ENCODE results near the gene SLC26A8.

The SLC26A8 gene

GRCh38 chr6:35969646-35970045 is 54.8 kb downstream of the SLC26A8 start:
- Histone ChIP-seq H3K79me2 (ENCODE audit: insufficient read depth, low read length) (no peaks in the 10 kb centered on the region), H3K27me3 (ENCODE audit: insufficient read depth, low read length, poor library complexity) (peaks cover 2% of the 10 kb centered on the region), H4K20me1 (ENCODE audit: insufficient read depth, low read length) (no peaks in the 10 kb centered on the region), H2AFZ (ENCODE audit: low read depth, low read length) (no peak overlapping the region), H3K36me3 (ENCODE audit: insufficient read depth, low read length) (no peaks in the 10 kb centered on the region), H3K4me3 (ENCODE audit: low read depth in 1 of 2, low read length in 2 of 2) (no peak overlapping the region), H3K9me3 (ENCODE audit: insufficient read depth, low read length, severe bottlenecking) (no peaks in the 10 kb centered on the region), H3K27ac (ENCODE audit: low read length) (no peak overlapping the region), H3K4me1 (ENCODE audit: insufficient read depth, low read length) (no peaks in the 10 kb centered on the region), H3K4me2 (ENCODE audit: insufficient read depth, low read length) (no peak overlapping the region), H3K9ac (ENCODE audit: low read depth, low read length) (no peak overlapping the region)
- ATAC-seq (ENCODE audit: insufficient read depth, low read depth) = no peak
- DNase-seq = no peak
- no peak for TF ChIP-seq CTCF (IDR thresholded peaks at IDR 0.05; ENCODE audit: borderline replicate concordance, extremely low read depth, low read length, poor library complexity, severe bottlenecking)
- TF ChIP-seq EZH2 (IDR thresholded peaks at IDR 0.05; ENCODE audit: borderline replicate concordance, low read depth, low read length, severe bottlenecking) = no peak

GRCh38 chr6:35968821-35969220 is 55.6 kb downstream of the SLC26A8 start:
- Histone ChIP-seq H3K36me3 (ENCODE audit: insufficient read depth, low read length) (no peaks in the 10 kb centered on the region), H3K79me2 (ENCODE audit: insufficient read depth, low read length) (no peaks in the 10 kb centered on the region), H2AFZ (ENCODE audit: low read depth, low read length) (no peak overlapping the region), H3K27me3 (ENCODE audit: insufficient read depth, low read length, poor library complexity) (peaks cover 2% of the 10 kb centered on the region), H3K27ac (ENCODE audit: low read length) (no peak overlapping the region), H3K4me2 (ENCODE audit: insufficient read depth, low read length) (no peak overlapping the region), H3K4me3 (ENCODE audit: low read depth in 1 of 2, low read length in 2 of 2) (no peak overlapping the region), H3K9ac (ENCODE audit: low read depth, low read length) (no peak overlapping the region), H3K9me3 (ENCODE audit: insufficient read depth, low read length, severe bottlenecking) (no peaks in the 10 kb centered on the region), H3K4me1 (ENCODE audit: insufficient read depth, low read length) (no peaks in the 10 kb centered on the region), H4K20me1 (ENCODE audit: insufficient read depth, low read length) (no peaks in the 10 kb centered on the region)
- DNase-seq (no peak), ATAC-seq (ENCODE audit: insufficient read depth, low read depth) (no peak)
- TF ChIP-seq EZH2 (IDR thresholded peaks at IDR 0.05; ENCODE audit: borderline replicate concordance, low read depth, low read length, severe bottlenecking) = no peak
- TF ChIP-seq CTCF (IDR thresholded peaks at IDR 0.05; ENCODE audit: borderline replicate concordance, extremely low read depth, low read length, poor library complexity, severe bottlenecking) = no peak

GRCh38 chr6:35967076-35967774 is 57.2 kb downstream of the SLC26A8 start:
- no peaks in the 10 kb centered on the region for H3K9me3 ChIP-seq (ENCODE audit: insufficient read depth, low read length, severe bottlenecking)
- TF ChIP-seq CTCF (IDR thresholded peaks at IDR 0.05; ENCODE audit: borderline replicate concordance, extremely low read depth, low read length, poor library complexity, severe bottlenecking) = no peak
- TF ChIP-seq EZH2 (IDR thresholded peaks at IDR 0.05; ENCODE audit: borderline replicate concordance, low read depth, low read length, severe bottlenecking) = no peak
- H3K79me2 ChIP-seq (ENCODE audit: insufficient read depth, low read length) = no peaks in the 10 kb centered on the region
- no peaks in the 10 kb centered on the region for H4K20me1 ChIP-seq (ENCODE audit: insufficient read depth, low read length)
- no peaks in the 10 kb centered on the region for H3K36me3 ChIP-seq (ENCODE audit: insufficient read depth, low read length)
- no peak overlapping the region for H3K9ac ChIP-seq (ENCODE audit: low read depth, low read length)
- no peak overlapping the region for H3K4me3 ChIP-seq (ENCODE audit: low read depth in 1 of 2, low read length in 2 of 2)
- DNase-seq = no peak
- ATAC-seq (ENCODE audit: insufficient read depth, low read depth) = no peak
- no peak overlapping the region for H3K4me2 ChIP-seq (ENCODE audit: insufficient read depth, low read length)
- H3K27me3 ChIP-seq (ENCODE audit: insufficient read depth, low read length, poor library complexity) = peaks cover 12% of the 10 kb centered on the region
- H3K4me1 ChIP-seq (ENCODE audit: insufficient read depth, low read length) = no peaks in the 10 kb centered on the region
- H3K27ac ChIP-seq (ENCODE audit: low read length) = no peak overlapping the region
- no peak overlapping the region for H2AFZ ChIP-seq (ENCODE audit: low read depth, low read length)
